Activated CD4-positive, alpha-beta T cell treated with anti-CD3 and anti-CD28 coated beads, Interleukin-2, amount 10 ng/mL, durations not matched to agents 24 days and 14 days (primary cell): Measurements from ENCODE around the gene WDR76. TPM values are rescaled to one million over a fixed set of nuclear protein-coding genes. Genes with fewer than 3 reads are reported as not detected.

Experiments used
- DNase-seq: peaks from one replicate; pipeline ENCODE4 v3.0.0; 2022
- H3K27ac Mint-ChIP-seq: one replicate; pipeline ENCODE4 v1.8.0; 2022; ENCODE audit warnings: mild to moderate bottlenecking, mixed read lengths
- H3K27me3 Mint-ChIP-seq: one replicate; pipeline ENCODE4 v1.8.0; 2022; ENCODE audit warnings: mixed read lengths
- H3K36me3 Mint-ChIP-seq: one replicate; pipeline ENCODE4 v1.8.0; 2022; ENCODE audit warnings: low read depth, mild to moderate bottlenecking, mixed read lengths
- H3K4me1 Mint-ChIP-seq: one replicate; pipeline ENCODE4 v1.8.0; 2021; ENCODE audit warnings: mixed read lengths
- H3K4me3 Mint-ChIP-seq: one replicate; pipeline ENCODE4 v1.8.0; 2022; ENCODE audit warnings: mild to moderate bottlenecking, moderate library complexity, mixed read lengths
- H3K9me3 Mint-ChIP-seq: one replicate; pipeline ENCODE4 v1.8.0; 2021; ENCODE audit warnings: mixed read lengths
- intact Hi-C: fragments of 100-400 bp; cut with micrococcal nuclease; formaldehyde crosslinking; loops from one replicate; pipeline ENCODE4 v1.15.1; 2023
- total RNA-seq: library from RNA; stranded (reverse); gene quantifications from 2 replicates; pipeline ENCODE4 v1.2.3, GENCODE V29; 2022

WDR76 gene
- total RNA-seq, 1 donor from 2014 or later = 76.6 TPM

GRCh38 chr15:43873651-43874050 lies 46.8 kb downstream of the WDR76 start:
- DNase-seq = no peak
- intact Hi-C loops = no loop called here
- Mint-ChIP-seq H3K4me1 (peaks cover 2% of the 10 kb centered on the region), H3K27ac (no peak overlapping the region), H3K27me3 (no peaks in the 10 kb centered on the region), H3K4me3 (no peak overlapping the region), H3K9me3 (no peaks in the 10 kb centered on the region), H3K36me3 (peaks cover 41% of the 10 kb centered on the region)

GRCh38 chr15:43876872-43877271 lies 50.1 kb downstream of the WDR76 start:
- H3K27ac Mint-ChIP-seq = peak overlapping the region; percentile 72
- intact Hi-C loops = no loop called here

GRCh38 chr15:43877371-43877770 lies 50.6 kb downstream of the WDR76 start:
- H3K4me1 Mint-ChIP-seq = peaks cover 1% of the 10 kb centered on the region
- no peaks in the 10 kb centered on the region for H3K9me3 Mint-ChIP-seq
- H3K27ac Mint-ChIP-seq = no peak overlapping the region
- intact Hi-C loops = no loop called here
- no peaks in the 10 kb centered on the region for H3K27me3 Mint-ChIP-seq
- peaks cover 47% of the 10 kb centered on the region for H3K36me3 Mint-ChIP-seq
- DNase-seq = no peak
- no peak overlapping the region for H3K4me3 Mint-ChIP-seq

More at GRCh38 chr15:43876872-43877271, 50.1 kb downstream of the WDR76 start:
- H3K4me3 Mint-ChIP-seq = no peak overlapping the region
- no peak for DNase-seq
- H3K4me1 Mint-ChIP-seq = peaks cover 2% of the 10 kb centered on the region
- no peaks in the 10 kb centered on the region for H3K27me3 Mint-ChIP-seq
- no peaks in the 10 kb centered on the region for H3K9me3 Mint-ChIP-seq
- H3K36me3 Mint-ChIP-seq = peaks cover 46% of the 10 kb centered on the region

- Mint-ChIP-seq H3K27me3 (no peaks in the 10 kb centered on the region), H3K4me3 (no peak overlapping the region), H3K27ac (no peak overlapping the region), H3K36me3 (peaks cover 45% of the 10 kb centered on the region), H3K9me3 (no peaks in the 10 kb centered on the region), H3K4me1 (no peaks in the 10 kb centered on the region)
- DNase-seq = no peak
- intact Hi-C loops = no loop called here
Measured at GRCh38 chr15:43878446-43878845, 51.6 kb downstream of the WDR76 start.

GRCh38 chr15:43879386-43880355 lies 52.9 kb downstream of the WDR76 start:
- Mint-ChIP-seq H3K36me3 (peaks cover 42% of the 10 kb centered on the region), H3K27me3 (no peaks in the 10 kb centered on the region), H3K4me3 (no peak overlapping the region), H3K9me3 (no peaks in the 10 kb centered on the region), H3K4me1 (peaks cover 2% of the 10 kb centered on the region), H3K27ac (no peak overlapping the region)
- DNase-seq = no peak
- intact Hi-C loops = no loop called here

- Mint-ChIP-seq H3K4me3 (no peak overlapping the region), H3K4me1 (peaks cover 2% of the 10 kb centered on the region), H3K36me3 (peaks cover 42% of the 10 kb centered on the region)
Measured at GRCh38 chr15:43880406-43881194, 53.8 kb downstream of the WDR76 start.

GRCh38 chr15:43881245-43881644 lies 54.4 kb downstream of the WDR76 start:
- H3K4me1 Mint-ChIP-seq = peaks cover 2% of the 10 kb centered on the region
- no peaks in the 10 kb centered on the region for H3K27me3 Mint-ChIP-seq
- H3K36me3 Mint-ChIP-seq = peaks cover 40% of the 10 kb centered on the region
- intact Hi-C loops = no loop called here
- H3K4me3 Mint-ChIP-seq = no peak overlapping the region
- no peaks in the 10 kb centered on the region for H3K9me3 Mint-ChIP-seq
- no peak overlapping the region for H3K27ac Mint-ChIP-seq
- DNase-seq = no peak

More at GRCh38 chr15:43880406-43881194, 53.8 kb downstream of the WDR76 start:
- H3K27me3 Mint-ChIP-seq = no peaks in the 10 kb centered on the region
- no peak for DNase-seq
- intact Hi-C loops = no loop called here
- no peak overlapping the region for H3K27ac Mint-ChIP-seq
- no peaks in the 10 kb centered on the region for H3K9me3 Mint-ChIP-seq

GRCh38 chr15:43881944-43882343 lies 55.1 kb downstream of the WDR76 start:
- Mint-ChIP-seq H3K4me3 (no peak overlapping the region), H3K36me3 (peaks cover 40% of the 10 kb centered on the region), H3K4me1 (peaks cover 6% of the 10 kb centered on the region), H3K9me3 (no peaks in the 10 kb centered on the region), H3K27me3 (no peaks in the 10 kb centered on the region), H3K27ac (no peak overlapping the region)
- peak; percentile 64 for DNase-seq
- intact Hi-C loops = no loop called here

- no peak for DNase-seq
- Mint-ChIP-seq H3K27me3 (no peaks in the 10 kb centered on the region), H3K4me1 (peaks cover 6% of the 10 kb centered on the region), H3K9me3 (no peaks in the 10 kb centered on the region), H3K4me3 (no peak overlapping the region), H3K36me3 (peaks cover 35% of the 10 kb centered on the region), H3K27ac (no peak overlapping the region)
- intact Hi-C loops = no loop called here
Measured at GRCh38 chr15:43883571-43883970, 56.8 kb downstream of the WDR76 start.

GRCh38 chr15:43886558-43886957 lies 59.8 kb downstream of the WDR76 start:
- no peak overlapping the region for H3K4me3 Mint-ChIP-seq

GRCh38 chr15:43887901-43888300 lies 61.1 kb downstream of the WDR76 start:
- no peak for DNase-seq
- Mint-ChIP-seq H3K36me3 (peaks cover 20% of the 10 kb centered on the region), H3K27ac (no peak overlapping the region), H3K27me3 (no peaks in the 10 kb centered on the region), H3K9me3 (no peaks in the 10 kb centered on the region), H3K4me1 (peaks cover 6% of the 10 kb centered on the region), H3K4me3 (no peak overlapping the region)
- intact Hi-C loops = no loop called here

More at GRCh38 chr15:43886558-43886957, 59.8 kb downstream of the WDR76 start:
- no peaks in the 10 kb centered on the region for H3K27me3 Mint-ChIP-seq
- intact Hi-C loops = no loop called here
- H3K36me3 Mint-ChIP-seq = peaks cover 26% of the 10 kb centered on the region
- no peak for DNase-seq
- peaks cover 6% of the 10 kb centered on the region for H3K4me1 Mint-ChIP-seq
- H3K9me3 Mint-ChIP-seq = no peaks in the 10 kb centered on the region
- peak overlapping the region; percentile 86 for H3K27ac Mint-ChIP-seq

GRCh38 chr15:43889042-43889441 lies 62.2 kb downstream of the WDR76 start:
- Mint-ChIP-seq H3K4me3 (no peak overlapping the region), H3K27ac (peak overlapping the region; percentile 23), H3K27me3 (no peaks in the 10 kb centered on the region), H3K36me3 (peaks cover 13% of the 10 kb centered on the region), H3K4me1 (peaks cover 6% of the 10 kb centered on the region), H3K9me3 (no peaks in the 10 kb centered on the region)
- DNase-seq = no peak
- intact Hi-C loops = no loop called here

GRCh38 chr15:43893956-43894355 lies 67.2 kb downstream of the WDR76 start:
- H3K9me3 Mint-ChIP-seq = no peaks in the 10 kb centered on the region
- no peak overlapping the region for H3K27ac Mint-ChIP-seq
- no peaks in the 10 kb centered on the region for H3K4me1 Mint-ChIP-seq
- DNase-seq = no peak
- intact Hi-C loops = no loop called here
- no peaks in the 10 kb centered on the region for H3K27me3 Mint-ChIP-seq
- H3K4me3 Mint-ChIP-seq = no peak overlapping the region
- H3K36me3 Mint-ChIP-seq = peaks cover 6% of the 10 kb centered on the region

GRCh38 chr15:43895586-43895985 lies 68.8 kb downstream of the WDR76 start:
- Mint-ChIP-seq H3K9me3 (no peaks in the 10 kb centered on the region), H3K4me3 (no peak overlapping the region), H3K36me3 (peaks cover 4% of the 10 kb centered on the region), H3K4me1 (no peaks in the 10 kb centered on the region), H3K27me3 (no peaks in the 10 kb centered on the region), H3K27ac (no peak overlapping the region)
- no peak for DNase-seq
- intact Hi-C loops = no loop called here
